Omental fat pad (tissue), 4 donors: ENCODE results near the gene KCTD5. TPM values are rescaled to one million over a fixed set of nuclear protein-coding genes. Genes with fewer than 3 reads are reported as not detected.

Experiments used
- ATAC-seq: fragments of 150-250 bp; one replicate; pipeline ENCODE4 v1.9.1; 2016; ENCODE audit warnings: mild to moderate bottlenecking, moderate library complexity; ENCODE audit not compliant: low FRiP score
- DNase-seq: peaks from one replicate; pipeline ENCODE4 v3.0.0-alpha.2; 2019; ENCODE audit warnings: low spot score
- total RNA-seq, 4 donors: library from RNA; depleted of rRNA; stranded (reverse); fragments of >200 nt; gene quantifications; one replicate each; pipeline ENCODE4 v1.1.0, GENCODE V29; 2016
- TF ChIP-seq, protein P1 (sequence below), 3 donors: fragments of 450-650 bp; IDR thresholded peaks; one replicate each; pipeline ENCODE4 v1.5.1; 2016 to 2017; ENCODE audit warnings: antibody characterized with exemption in 3 of 3, mild to moderate bottlenecking in 3 of 3, moderate library complexity in 2 of 3

Gene KCTD5
- total RNA-seq, 4 donors from 2014 or later, result 10.9 to 21.1 (median 20.1) TPM

- TF ChIP-seq, protein P1, sequence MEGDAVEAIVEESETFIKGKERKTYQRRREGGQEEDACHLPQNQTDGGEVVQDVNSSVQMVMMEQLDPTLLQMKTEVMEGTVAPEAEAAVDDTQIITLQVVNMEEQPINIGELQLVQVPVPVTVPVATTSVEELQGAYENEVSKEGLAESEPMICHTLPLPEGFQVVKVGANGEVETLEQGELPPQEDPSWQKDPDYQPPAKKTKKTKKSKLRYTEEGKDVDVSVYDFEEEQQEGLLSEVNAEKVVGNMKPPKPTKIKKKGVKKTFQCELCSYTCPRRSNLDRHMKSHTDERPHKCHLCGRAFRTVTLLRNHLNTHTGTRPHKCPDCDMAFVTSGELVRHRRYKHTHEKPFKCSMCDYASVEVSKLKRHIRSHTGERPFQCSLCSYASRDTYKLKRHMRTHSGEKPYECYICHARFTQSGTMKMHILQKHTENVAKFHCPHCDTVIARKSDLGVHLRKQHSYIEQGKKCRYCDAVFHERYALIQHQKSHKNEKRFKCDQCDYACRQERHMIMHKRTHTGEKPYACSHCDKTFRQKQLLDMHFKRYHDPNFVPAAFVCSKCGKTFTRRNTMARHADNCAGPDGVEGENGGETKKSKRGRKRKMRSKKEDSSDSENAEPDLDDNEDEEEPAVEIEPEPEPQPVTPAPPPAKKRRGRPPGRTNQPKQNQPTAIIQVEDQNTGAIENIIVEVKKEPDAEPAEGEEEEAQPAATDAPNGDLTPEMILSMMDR (IDR thresholded peaks at IDR 0.05), result no peak
- DNase-seq, result no peak
- ATAC-seq, result no peak
These were observed 19.6 kb downstream of the KCTD5 start for GRCh38 chr16:2701713-2702437.

- DNase-seq (no peak), ATAC-seq (no peak)
- TF ChIP-seq, protein P1 (IDR thresholded peaks at IDR 0.05), result no peak
These were observed 20.1 kb downstream of the KCTD5 start for GRCh38 chr16:2702438-2702825.

DNA sequence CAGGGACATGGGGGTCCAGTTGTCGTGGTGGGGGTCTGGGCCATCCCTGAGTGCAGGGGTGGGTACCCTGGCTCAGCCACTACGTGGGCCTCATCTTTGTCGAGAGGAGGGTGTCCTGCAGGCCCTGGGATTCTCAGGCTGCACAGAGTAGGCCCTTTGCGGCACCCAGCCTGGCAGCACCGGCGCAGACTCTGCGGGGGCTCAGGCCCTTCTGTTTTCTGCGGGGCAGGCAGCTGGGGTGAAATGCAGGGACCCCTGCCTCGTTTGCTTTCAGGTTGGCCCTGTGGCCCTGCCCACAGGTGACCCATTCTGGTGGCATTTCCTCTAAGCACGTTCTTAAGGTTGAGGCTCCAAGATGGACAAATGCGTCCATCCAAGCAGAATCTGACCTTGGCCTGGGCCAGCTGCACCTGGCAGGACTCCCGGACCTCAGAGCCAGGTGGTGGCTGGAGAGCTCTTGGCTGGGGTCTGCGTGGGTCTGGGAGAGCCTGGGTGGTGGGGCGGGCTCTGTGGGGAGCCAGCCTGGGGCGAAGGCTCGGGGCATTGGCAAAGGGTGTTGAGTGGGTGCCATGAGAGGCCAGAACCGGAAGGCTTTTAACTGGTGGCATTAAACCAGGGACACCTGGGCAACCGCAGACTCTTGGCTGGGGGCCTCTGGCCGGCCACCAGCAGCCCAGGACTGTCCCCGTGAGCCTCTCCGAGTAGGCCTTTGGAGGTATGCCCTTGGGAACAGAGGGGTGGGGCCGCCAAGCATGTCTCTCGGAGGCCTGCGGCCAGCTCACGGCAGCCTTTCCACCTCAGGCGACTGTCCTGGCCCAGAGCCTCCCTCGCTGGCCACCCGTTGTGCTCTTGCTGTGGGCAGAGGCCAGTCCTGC, 20.8 kb downstream of the KCTD5 start:
- no peak for ATAC-seq
- TF ChIP-seq, protein P1 (IDR thresholded peaks at IDR 0.05), result no peak
- DNase-seq, result no peak

- DNase-seq (no peak), ATAC-seq (no peak)
- TF ChIP-seq, protein P1 (IDR thresholded peaks at IDR 0.05), result no peak
These were observed 22.1 kb downstream of the KCTD5 start for GRCh38 chr16:2704166-2704982.

DNA sequence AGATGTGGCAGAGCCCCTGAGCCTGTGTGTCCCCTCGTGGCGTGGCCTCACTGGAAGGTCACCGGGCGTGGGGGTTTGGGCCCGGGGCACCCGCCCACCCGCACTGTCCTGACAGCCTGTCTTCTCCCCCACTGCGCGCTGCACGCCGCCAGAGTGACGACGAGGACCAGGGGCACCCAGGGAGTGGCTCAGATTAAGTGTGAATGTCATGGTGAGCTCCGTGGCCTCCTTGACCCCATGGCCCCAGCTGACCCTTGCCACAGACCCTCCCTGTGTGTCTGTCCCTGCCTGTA, 22.6 kb downstream of the KCTD5 start:
- TF ChIP-seq, protein P1 (IDR thresholded peaks at IDR 0.05), result no peak
- ATAC-seq, result no peak
- DNase-seq, result no peak

DNA sequence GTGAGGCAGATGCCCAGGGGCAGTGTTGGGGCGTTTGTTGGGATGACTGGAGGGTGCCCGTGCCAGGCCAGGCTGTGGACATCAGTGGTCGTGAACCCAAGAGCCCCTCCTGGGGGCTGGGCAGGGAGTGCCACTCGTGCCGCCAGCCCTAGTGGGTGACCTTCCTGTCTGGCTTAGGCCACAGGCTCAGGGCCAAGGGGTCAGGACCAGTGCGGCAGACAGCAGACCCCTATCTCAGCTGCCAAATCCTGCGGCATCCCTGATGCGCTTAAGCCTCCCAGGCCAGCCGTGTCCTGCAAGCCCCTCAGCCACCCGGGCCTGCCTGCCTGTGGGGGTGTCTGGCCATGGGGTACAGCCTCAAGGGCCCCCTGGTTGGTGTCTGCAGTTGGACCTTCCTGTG, 23.0 kb downstream of the KCTD5 start:
- ATAC-seq, result no peak
- no peak for DNase-seq

More for the DNA sequence above, 23.0 kb downstream of the KCTD5 start:
- TF ChIP-seq, protein P1 (IDR thresholded peaks at IDR 0.05), result no peak
